ENCODE data around the gene LONRF2.

LONRF2 gene

DNA sequence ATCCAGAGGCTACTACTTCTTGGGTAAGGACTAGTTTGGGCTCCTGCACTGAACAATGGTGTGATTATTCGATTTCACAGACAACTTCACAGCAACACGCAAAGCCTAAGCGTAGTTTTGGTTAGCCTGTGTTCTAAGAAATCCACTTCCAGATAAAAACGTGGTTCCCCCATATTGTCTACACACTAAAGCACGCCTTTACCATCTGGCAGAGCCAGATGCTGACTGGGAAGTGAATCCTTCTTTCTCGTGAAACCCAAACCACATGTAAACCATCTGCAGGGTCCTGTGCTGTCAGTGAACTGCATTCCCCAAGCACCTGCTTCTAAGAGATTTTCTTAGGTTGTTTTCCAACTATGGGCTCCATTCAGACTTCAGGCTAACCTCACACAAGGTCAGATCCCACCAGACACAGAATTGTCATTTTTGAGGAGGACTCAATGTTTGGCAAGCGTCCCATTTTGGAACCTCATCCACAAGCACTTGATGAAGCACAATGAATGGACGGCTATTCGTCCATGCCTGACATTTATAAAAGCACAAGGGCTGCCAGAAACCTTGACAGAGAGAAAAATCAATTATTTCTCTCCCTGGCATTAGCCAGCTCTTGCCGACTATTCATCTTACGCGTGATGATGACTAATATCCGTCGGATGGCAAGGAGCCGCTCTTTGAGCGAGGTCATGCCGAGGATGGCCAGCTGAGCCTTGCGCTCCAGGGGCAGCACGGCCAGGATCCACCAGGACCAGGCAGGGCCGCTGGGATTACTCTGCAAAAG is 38.4 kb downstream of the LONRF2 start:
- Histone ChIP-seq H3K4me1 (ENCODE audit: control insufficient read depth, insufficient read depth, low read length) (peaks cover 10% of the 10 kb centered on the region), H3K4me3 (ENCODE audit: low read length) (no peak overlapping the region), H3K27me3 (replicated peaks; ENCODE audit: control insufficient read depth, insufficient read depth, low read length) (no peaks in the 10 kb centered on the region), H3K9ac (ENCODE audit: low read length) (no peak overlapping the region), H3K9me3 (ENCODE audit: control insufficient read depth, low read length) (no peaks in the 10 kb centered on the region), H3K36me3 (ENCODE audit: control insufficient read depth, insufficient read depth, low read length, severe bottlenecking) (no peaks in the 10 kb centered on the region)
- DNase-seq (ENCODE audit: low read depth) = no peak

DNA sequence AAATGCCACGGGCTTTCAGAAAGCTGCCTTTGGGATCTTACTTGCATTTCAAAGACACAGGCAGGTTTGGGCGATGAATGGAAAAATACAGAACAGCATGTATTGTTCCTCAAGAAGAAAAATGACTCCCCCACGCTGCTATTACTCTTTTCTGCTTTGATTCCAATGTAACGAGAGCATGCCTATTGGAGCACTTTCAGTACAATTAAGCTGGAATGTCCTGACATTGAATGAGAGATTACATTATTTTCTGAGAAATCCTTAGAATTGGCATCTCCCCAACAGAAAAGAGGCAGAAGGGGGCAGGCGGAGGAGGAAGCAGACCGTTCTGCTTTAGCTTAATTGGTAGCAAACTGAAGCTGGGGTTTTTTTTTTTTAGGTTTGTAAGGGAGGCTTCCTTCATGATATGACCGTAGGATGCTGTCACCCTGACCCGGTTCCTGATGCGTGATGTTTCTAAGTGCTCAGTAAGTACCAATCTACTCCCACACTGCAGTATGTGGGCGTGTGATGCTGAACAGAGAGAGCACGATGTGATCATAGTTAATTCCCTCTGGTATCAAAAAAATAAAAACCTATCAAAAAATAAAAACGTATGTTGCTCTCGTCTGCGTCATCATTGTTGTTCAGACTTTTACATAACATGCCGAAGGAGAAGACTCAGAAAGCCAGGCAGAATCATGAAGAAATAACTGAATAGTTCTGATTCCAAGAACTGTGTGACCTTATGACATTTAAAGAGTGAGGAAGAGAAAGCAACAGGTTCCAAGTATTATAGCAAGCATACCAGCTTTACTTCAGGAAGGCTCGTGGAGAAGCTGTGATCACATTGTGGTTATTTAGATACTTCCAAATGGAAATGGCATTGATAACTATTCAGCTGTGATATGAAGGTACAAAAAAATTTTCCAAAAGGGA is 40.5 kb downstream of the LONRF2 start:
- Histone ChIP-seq H3K4me3 (ENCODE audit: low read length) (peak overlapping the region; percentile 55), H3K9ac (ENCODE audit: low read length) (no peak overlapping the region), H3K9me3 (ENCODE audit: control insufficient read depth, low read length) (no peaks in the 10 kb centered on the region), H3K36me3 (ENCODE audit: control insufficient read depth, insufficient read depth, low read length, severe bottlenecking) (no peaks in the 10 kb centered on the region), H3K27me3 (replicated peaks; ENCODE audit: control insufficient read depth, insufficient read depth, low read length) (no peaks in the 10 kb centered on the region), H3K4me1 (ENCODE audit: control insufficient read depth, insufficient read depth, low read length) (peaks cover 10% of the 10 kb centered on the region)
- DNase-seq (ENCODE audit: low read depth) = peak; percentile 86

DNA sequence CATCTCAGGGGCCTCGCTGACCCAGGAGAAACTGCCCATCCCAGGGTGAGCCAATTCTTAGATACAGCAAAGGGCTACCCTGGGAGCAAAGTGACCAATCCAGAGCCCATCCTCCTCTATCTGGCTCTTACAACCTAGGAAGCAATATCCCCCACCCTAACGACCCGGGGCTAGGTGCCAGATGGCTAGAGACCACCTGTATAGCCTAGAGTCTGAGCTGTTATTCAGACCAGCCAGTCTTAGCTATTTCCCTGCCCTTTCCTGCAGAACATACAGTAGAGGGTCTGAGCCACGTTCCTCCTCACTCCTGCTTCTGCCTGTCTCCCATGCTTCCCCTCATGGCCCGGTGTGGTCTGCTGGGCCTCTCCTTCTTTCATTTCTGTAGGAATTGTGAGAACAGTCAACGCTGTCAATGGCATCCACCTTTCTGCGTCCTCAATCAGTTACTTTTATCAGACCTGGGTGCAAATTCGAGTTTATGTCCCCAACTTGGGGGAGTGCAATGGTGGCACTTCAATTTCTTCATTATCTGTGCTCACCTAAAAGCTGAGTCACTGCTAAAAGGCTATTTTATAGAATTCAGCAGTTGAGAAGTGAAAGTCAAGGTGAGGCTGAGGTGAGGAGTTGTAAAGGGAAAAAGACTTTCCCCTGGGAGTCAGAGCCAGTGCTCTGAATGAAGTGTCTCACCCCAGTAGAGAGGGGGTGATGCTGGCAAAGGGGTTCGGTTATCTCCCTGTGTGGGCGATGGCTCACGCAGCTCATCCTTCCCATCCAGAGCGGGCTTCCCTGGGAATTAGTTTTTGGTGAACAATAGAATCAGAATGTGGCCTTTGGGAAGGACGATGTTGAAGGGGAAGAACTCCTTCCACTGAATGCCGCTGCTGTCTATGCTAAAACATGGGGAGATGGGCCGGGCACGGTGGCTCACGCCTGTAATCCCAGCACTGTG is 42.4 kb downstream of the LONRF2 start:
- DNase-seq (ENCODE audit: low read depth) = no peak
- Histone ChIP-seq H3K4me3 (ENCODE audit: low read length) (no peak overlapping the region), H3K4me1 (ENCODE audit: control insufficient read depth, insufficient read depth, low read length) (peaks cover 10% of the 10 kb centered on the region), H3K9me3 (ENCODE audit: control insufficient read depth, low read length) (no peaks in the 10 kb centered on the region), H3K27me3 (replicated peaks; ENCODE audit: control insufficient read depth, insufficient read depth, low read length) (no peaks in the 10 kb centered on the region), H3K9ac (ENCODE audit: low read length) (no peak overlapping the region), H3K36me3 (ENCODE audit: control insufficient read depth, insufficient read depth, low read length, severe bottlenecking) (no peaks in the 10 kb centered on the region)

DNA sequence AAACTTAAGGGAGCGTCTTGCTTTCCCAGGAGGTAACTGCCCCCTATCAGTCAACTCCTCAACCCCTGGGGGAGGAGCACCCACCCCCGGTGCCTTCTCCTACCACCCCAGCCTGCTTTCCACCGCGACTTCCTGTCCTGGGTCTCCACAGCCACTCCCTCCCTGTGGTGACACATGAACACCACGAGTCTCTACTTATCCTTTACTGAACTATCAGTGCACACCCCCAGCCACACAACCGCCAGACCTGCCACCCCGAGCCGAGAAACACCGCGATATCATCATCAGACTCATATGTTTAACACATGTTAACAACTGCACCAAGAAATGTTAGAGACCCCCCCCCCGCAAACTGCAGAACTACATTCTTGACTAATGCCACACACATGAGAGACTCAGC is 43.3 kb downstream of the LONRF2 start:
- Histone ChIP-seq H3K4me3 (ENCODE audit: low read length) (no peak overlapping the region), H3K9ac (ENCODE audit: low read length) (no peak overlapping the region), H3K4me1 (ENCODE audit: control insufficient read depth, insufficient read depth, low read length) (peaks cover 10% of the 10 kb centered on the region), H3K36me3 (ENCODE audit: control insufficient read depth, insufficient read depth, low read length, severe bottlenecking) (no peaks in the 10 kb centered on the region), H3K27me3 (replicated peaks; ENCODE audit: control insufficient read depth, insufficient read depth, low read length) (no peaks in the 10 kb centered on the region), H3K9me3 (ENCODE audit: control insufficient read depth, low read length) (no peaks in the 10 kb centered on the region)
- DNase-seq (ENCODE audit: low read depth) = no peak

DNA sequence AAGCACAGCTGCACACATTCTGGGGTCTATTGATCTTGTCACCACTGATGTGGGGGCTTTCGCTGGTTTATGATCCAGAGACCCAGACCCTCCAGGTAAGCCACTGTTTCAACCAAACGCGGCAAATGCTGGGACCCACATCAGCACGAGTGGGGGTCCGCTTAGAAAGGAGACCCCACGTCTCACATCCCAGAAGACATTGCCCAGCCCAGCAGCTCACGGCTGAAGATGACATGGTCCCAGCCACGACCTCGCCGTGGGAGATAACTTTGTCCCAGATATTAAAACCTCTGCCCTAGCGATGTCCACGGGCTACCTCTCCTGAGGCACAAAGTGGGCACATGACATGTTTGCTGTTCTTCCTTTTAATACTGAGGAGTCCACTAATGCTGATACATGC is 43.8 kb downstream of the LONRF2 start:
- Histone ChIP-seq H3K27me3 (replicated peaks; ENCODE audit: control insufficient read depth, insufficient read depth, low read length) (no peaks in the 10 kb centered on the region), H3K36me3 (ENCODE audit: control insufficient read depth, insufficient read depth, low read length, severe bottlenecking) (no peaks in the 10 kb centered on the region), H3K9ac (ENCODE audit: low read length) (no peak overlapping the region), H3K9me3 (ENCODE audit: control insufficient read depth, low read length) (no peaks in the 10 kb centered on the region), H3K4me1 (ENCODE audit: control insufficient read depth, insufficient read depth, low read length) (peaks cover 10% of the 10 kb centered on the region), H3K4me3 (ENCODE audit: low read length) (no peak overlapping the region)
- DNase-seq (ENCODE audit: low read depth) = no peak

DNA sequence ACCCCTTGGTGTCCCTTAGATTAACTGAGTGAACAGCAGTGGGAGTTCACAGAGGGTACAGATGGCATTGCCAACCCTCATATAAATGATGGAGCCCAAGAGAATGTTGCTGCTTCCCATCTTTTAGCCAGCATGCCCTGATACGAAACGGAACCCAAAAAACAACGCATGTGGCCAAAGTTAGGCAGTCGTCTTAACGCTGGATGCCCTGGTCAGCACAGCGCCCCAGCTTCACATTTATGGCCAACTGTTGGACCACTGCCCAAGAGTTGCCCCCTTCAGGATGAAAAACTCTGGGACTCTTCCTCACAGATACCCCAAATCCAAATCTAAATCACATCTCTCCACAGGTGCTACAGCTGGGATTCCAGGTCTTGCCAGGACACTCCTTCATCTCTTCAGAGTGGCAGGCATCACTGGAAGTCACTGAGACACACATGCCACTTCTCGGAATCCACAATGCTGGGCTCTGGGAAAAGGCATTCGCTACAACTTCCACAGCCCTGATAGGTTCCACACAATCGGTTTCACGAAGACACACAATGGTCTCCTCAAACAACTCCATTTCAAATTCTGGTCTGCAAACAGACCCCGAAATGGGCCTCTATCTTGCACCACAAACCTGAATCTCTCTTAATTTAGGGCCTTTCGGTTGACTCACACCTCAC is 44.6 kb downstream of the LONRF2 start:
- Histone ChIP-seq H3K4me3 (ENCODE audit: low read length) (no peak overlapping the region), H3K27me3 (replicated peaks; ENCODE audit: control insufficient read depth, insufficient read depth, low read length) (no peaks in the 10 kb centered on the region), H3K36me3 (ENCODE audit: control insufficient read depth, insufficient read depth, low read length, severe bottlenecking) (no peaks in the 10 kb centered on the region), H3K4me1 (ENCODE audit: control insufficient read depth, insufficient read depth, low read length) (peaks cover 10% of the 10 kb centered on the region), H3K9ac (ENCODE audit: low read length) (no peak overlapping the region), H3K9me3 (ENCODE audit: control insufficient read depth, low read length) (no peaks in the 10 kb centered on the region)
- no peak for DNase-seq (ENCODE audit: low read depth)

DNA sequence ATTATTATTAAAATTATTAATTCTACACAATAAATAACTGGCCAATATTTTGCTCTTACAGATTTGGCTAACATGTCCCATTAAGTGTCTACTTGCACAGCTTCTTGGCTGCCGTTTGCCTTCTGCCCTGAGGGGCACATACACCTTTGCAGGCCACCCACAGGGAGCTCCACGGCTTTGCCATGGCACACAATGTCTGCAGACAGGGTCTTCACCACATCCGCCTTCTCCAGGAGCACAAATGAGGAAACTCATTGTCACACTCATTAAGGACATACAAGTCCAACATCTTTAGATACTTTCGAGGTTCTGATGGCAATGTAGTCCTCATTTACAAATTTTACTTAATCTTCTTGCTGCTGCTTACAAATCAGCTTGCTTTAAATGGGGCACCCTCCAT is 45.6 kb downstream of the LONRF2 start:
- H3K9me3 ChIP-seq (ENCODE audit: control insufficient read depth, low read length) = no peaks in the 10 kb centered on the region
- DNase-seq (ENCODE audit: low read depth) = no peak
- no peak overlapping the region for H3K4me3 ChIP-seq (ENCODE audit: low read length)
- H3K36me3 ChIP-seq (ENCODE audit: control insufficient read depth, insufficient read depth, low read length, severe bottlenecking) = no peaks in the 10 kb centered on the region
- H3K27me3 ChIP-seq (replicated peaks; ENCODE audit: control insufficient read depth, insufficient read depth, low read length) = no peaks in the 10 kb centered on the region
- H3K9ac ChIP-seq (ENCODE audit: low read length) = no peak overlapping the region
- peaks cover 5% of the 10 kb centered on the region for H3K4me1 ChIP-seq (ENCODE audit: control insufficient read depth, insufficient read depth, low read length)

DNA sequence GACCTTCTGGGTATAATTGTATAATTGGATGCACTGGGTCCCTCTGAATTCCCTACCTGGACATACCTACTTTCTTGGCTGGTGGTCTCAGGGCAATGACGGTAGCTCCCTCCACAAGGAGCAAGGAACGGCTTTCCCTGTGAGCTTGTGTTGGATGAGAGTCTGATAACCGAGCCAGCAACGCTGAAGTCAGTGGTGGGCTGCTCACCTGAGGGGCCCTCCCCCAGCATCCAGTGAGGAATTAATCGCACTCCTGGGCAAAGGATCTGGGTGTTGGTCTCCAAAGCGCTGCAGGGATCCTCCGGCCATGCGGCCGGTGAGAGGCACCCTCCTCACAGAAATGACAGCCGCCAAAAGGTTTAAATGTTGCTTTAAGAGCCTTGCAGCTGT is 47.1 kb downstream of the LONRF2 start:
- Histone ChIP-seq H3K36me3 (ENCODE audit: control insufficient read depth, insufficient read depth, low read length, severe bottlenecking) (no peaks in the 10 kb centered on the region), H3K4me1 (ENCODE audit: control insufficient read depth, insufficient read depth, low read length) (no peaks in the 10 kb centered on the region), H3K9ac (ENCODE audit: low read length) (no peak overlapping the region), H3K4me3 (ENCODE audit: low read length) (no peak overlapping the region), H3K9me3 (ENCODE audit: control insufficient read depth, low read length) (no peaks in the 10 kb centered on the region), H3K27me3 (replicated peaks; ENCODE audit: control insufficient read depth, insufficient read depth, low read length) (no peaks in the 10 kb centered on the region)
- DNase-seq (ENCODE audit: low read depth) = no peak

DNA sequence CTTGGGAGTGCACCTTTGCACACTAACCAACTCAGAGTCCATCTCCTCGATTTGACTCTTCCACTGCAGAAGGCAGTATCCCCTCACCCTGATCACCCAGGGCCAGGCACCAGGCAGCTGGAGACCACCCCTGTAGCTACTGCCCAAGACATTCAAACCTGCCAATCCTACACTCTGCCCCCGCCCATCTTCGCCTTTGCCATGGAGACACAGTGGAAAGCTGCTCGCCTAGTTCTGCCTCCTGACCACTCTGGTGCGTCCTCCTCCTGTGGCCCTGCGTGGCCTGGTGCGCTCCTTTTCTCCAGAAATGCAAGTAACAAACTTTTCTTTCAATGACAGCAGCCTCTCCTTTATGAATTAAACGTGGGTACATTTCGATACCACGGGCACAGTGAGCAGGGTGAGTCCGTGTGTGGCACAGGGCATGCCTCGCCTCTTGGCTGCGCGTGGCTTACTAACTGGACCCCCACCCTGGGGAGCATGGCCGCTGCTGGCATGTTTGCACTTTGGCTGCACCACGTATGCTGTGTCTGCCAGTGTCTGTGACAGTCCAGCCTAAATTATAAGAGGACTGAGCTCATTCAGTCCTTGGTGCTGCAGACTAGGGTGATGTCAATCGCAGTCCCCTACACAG is 47.6 kb downstream of the LONRF2 start:
- Histone ChIP-seq H3K9ac (ENCODE audit: low read length) (no peak overlapping the region), H3K36me3 (ENCODE audit: control insufficient read depth, insufficient read depth, low read length, severe bottlenecking) (no peaks in the 10 kb centered on the region), H3K27me3 (replicated peaks; ENCODE audit: control insufficient read depth, insufficient read depth, low read length) (no peaks in the 10 kb centered on the region), H3K4me3 (ENCODE audit: low read length) (no peak overlapping the region), H3K9me3 (ENCODE audit: control insufficient read depth, low read length) (no peaks in the 10 kb centered on the region), H3K4me1 (ENCODE audit: control insufficient read depth, insufficient read depth, low read length) (no peaks in the 10 kb centered on the region)
- DNase-seq (ENCODE audit: low read depth) = no peak

DNA sequence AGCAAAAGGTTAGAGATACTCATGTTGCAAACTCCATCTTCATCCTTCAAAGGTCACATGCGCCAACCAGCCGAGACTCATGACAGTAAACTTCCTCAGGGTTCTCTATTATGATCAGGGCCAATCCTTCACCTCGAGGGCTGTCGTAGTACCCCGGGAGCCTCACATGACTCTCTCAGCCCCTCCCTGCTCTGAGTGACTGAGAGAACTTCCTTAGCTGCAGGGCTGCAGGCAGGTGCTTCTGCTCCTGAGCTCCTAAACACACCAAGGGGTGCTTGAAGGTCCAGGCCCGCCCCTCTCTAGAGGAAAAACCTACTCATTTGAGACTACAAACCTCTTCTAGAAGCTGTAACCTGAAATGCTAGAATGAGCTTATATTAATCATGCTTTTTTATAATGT is 48.2 kb downstream of the LONRF2 start:
- DNase-seq (ENCODE audit: low read depth) = no peak
- no peaks in the 10 kb centered on the region for H3K4me1 ChIP-seq (ENCODE audit: control insufficient read depth, insufficient read depth, low read length)
- no peaks in the 10 kb centered on the region for H3K9me3 ChIP-seq (ENCODE audit: control insufficient read depth, low read length)
- H3K36me3 ChIP-seq (ENCODE audit: control insufficient read depth, insufficient read depth, low read length, severe bottlenecking) = no peaks in the 10 kb centered on the region
- no peaks in the 10 kb centered on the region for H3K27me3 ChIP-seq (replicated peaks; ENCODE audit: control insufficient read depth, insufficient read depth, low read length)
- H3K9ac ChIP-seq (ENCODE audit: low read length) = no peak overlapping the region
- no peak overlapping the region for H3K4me3 ChIP-seq (ENCODE audit: low read length)
